NCI-H526 (cell line): Measurements from ENCODE around the gene LRRC25.

Experiments
- DNase-seq, 2 experiments: peaks; one replicate each; lab custom pipeline; 2025; lab: John Stamatoyannopoulos, UW

The LRRC25 gene

GRCh38 chr19:18424890-18425514, 27.6 kb upstream of the LRRC25 start:
- no peak for DNase-seq

- DNase-seq, result no peak
Observed at GRCh38 chr19:18424122-18424889, 26.9 kb upstream of the LRRC25 start.

- DNase-seq, result no peak
Observed at GRCh38 chr19:18423258-18424020, 26.0 kb upstream of the LRRC25 start.

- no peak for DNase-seq
Observed at GRCh38 chr19:18422530-18423191, 25.2 kb upstream of the LRRC25 start.

- no peak for DNase-seq
Observed at GRCh38 chr19:18421371-18421959, 24.0 kb upstream of the LRRC25 start.

GRCh38 chr19:18420930-18421329, 23.5 kb upstream of the LRRC25 start:
- no peak for DNase-seq

GRCh38 chr19:18419699-18420460, 22.5 kb upstream of the LRRC25 start:
- peak in 1 of 2 experiments; percentile 46 for DNase-seq

GRCh38 chr19:18419195-18419698, 21.8 kb upstream of the LRRC25 start, which contains the start of gene SSBP4:
TSS of gene SSBP4 (plus strand) at chr19:18419398. CDS start at chr19:18419649, 251 bp downstream.
- peak in 1 of 2 experiments; percentile 84 for DNase-seq

- no peak for DNase-seq
Observed at GRCh38 chr19:18418483-18419194, 21.2 kb upstream of the LRRC25 start.

- no peak for DNase-seq
Observed at GRCh38 chr19:18418029-18418482, 20.6 kb upstream of the LRRC25 start.

GRCh38 chr19:18417250-18418028, 20.0 kb upstream of the LRRC25 start:
- peak in 1 of 2 experiments; percentile 37 for DNase-seq

GRCh38 chr19:18416778-18417249, 19.4 kb upstream of the LRRC25 start:
- DNase-seq, result peak in 1 of 2 experiments; percentile 68

- DNase-seq, result no peak
Observed at GRCh38 chr19:18415178-18415867, 17.9 kb upstream of the LRRC25 start.

- DNase-seq, result no peak
Observed at GRCh38 chr19:18414504-18415177, 17.2 kb upstream of the LRRC25 start.

GRCh38 chr19:18412610-18413239, 15.3 kb upstream of the LRRC25 start:
- no peak for DNase-seq

- peak in 1 of 2 experiments; percentile 39 for DNase-seq
Observed at GRCh38 chr19:18408053-18408476, 10.6 kb upstream of the LRRC25 start.

GRCh38 chr19:18406749-18407148, 9.3 kb upstream of the LRRC25 start:
- DNase-seq, result no peak
